ENCODE data around the gene ZNF107. TPM values are rescaled to one million over a fixed set of nuclear protein-coding genes. Genes with fewer than 3 reads are reported as not detected.

The ZNF107 gene
- total and polyA plus RNA-seq, 4 donors, result 0.60 to 4.9 (median 1.4) TPM

- no peaks in the 10 kb centered on the region for H3K4me1 ChIP-seq (ENCODE audit: control insufficient read depth in 4 of 4, insufficient read depth in 4 of 4, low read length in 3 of 4)
- no peak for TF ChIP-seq HNF4G (IDR thresholded peaks at IDR 0.05)
- TF ChIP-seq FOXA1 (IDR thresholded peaks at IDR 0.05), result no peak
- TF ChIP-seq GABPA (IDR thresholded peaks at IDR 0.05 in 1 of 2, conservative IDR thresholded peaks at IDR 0.05 in 1 of 2), result no peak
- TF ChIP-seq SP1 (IDR thresholded peaks at IDR 0.05), result no peak
- TF ChIP-seq NR2F2 (IDR thresholded peaks at IDR 0.05), result no peak
- TF ChIP-seq ATF3 (IDR thresholded peaks at IDR 0.05), result no peak
- TF ChIP-seq HNF4A (conservative IDR thresholded peaks at IDR 0.05), result no peak
- no peak for TF ChIP-seq REST (IDR thresholded peaks at IDR 0.05)
- no peak for TF ChIP-seq TAF1 (conservative IDR thresholded peaks at IDR 0.05)
- no peak for TF ChIP-seq ZBTB33 (IDR thresholded peaks at IDR 0.05)
- TF ChIP-seq YY1 (IDR thresholded peaks at IDR 0.05), result no peak
- TF ChIP-seq RAD21 (IDR thresholded peaks at IDR 0.05), result no peak
- no peak for TF ChIP-seq JUND (IDR thresholded peaks at IDR 0.05)
- TF ChIP-seq, protein P1, sequence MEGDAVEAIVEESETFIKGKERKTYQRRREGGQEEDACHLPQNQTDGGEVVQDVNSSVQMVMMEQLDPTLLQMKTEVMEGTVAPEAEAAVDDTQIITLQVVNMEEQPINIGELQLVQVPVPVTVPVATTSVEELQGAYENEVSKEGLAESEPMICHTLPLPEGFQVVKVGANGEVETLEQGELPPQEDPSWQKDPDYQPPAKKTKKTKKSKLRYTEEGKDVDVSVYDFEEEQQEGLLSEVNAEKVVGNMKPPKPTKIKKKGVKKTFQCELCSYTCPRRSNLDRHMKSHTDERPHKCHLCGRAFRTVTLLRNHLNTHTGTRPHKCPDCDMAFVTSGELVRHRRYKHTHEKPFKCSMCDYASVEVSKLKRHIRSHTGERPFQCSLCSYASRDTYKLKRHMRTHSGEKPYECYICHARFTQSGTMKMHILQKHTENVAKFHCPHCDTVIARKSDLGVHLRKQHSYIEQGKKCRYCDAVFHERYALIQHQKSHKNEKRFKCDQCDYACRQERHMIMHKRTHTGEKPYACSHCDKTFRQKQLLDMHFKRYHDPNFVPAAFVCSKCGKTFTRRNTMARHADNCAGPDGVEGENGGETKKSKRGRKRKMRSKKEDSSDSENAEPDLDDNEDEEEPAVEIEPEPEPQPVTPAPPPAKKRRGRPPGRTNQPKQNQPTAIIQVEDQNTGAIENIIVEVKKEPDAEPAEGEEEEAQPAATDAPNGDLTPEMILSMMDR (IDR thresholded peaks at IDR 0.05; ENCODE audit: low read depth, low read length, missing input control), result no peak
- WGBS, result 91% methylated on average over 1 of the region's 1 CpG
- no peak overlapping the region for H3K9ac ChIP-seq (ENCODE audit: low read depth in 1 of 2, low read length in 2 of 2)
- H3K9me3 ChIP-seq (ENCODE audit: control insufficient read depth in 4 of 4, low read length in 3 of 4), result no peaks in the 10 kb centered on the region
- no peak overlapping the region for H3K4me3 ChIP-seq (ENCODE audit: low read depth in 1 of 3, low read length in 3 of 3)
- no peak overlapping the region for H3K27ac ChIP-seq (ENCODE audit: low read depth in 1 of 2, low read length in 2 of 2)
- H3K36me3 ChIP-seq (ENCODE audit: control insufficient read depth in 4 of 4, insufficient read depth in 3 of 4, low read depth in 1 of 4, low read length in 3 of 4), result no peaks in the 10 kb centered on the region
- H3K27me3 ChIP-seq (ENCODE audit: control insufficient read depth in 4 of 4, insufficient read depth in 4 of 4, low read length in 3 of 4), result no peaks in the 10 kb centered on the region
- DNase-seq (ENCODE audit: low spot score), result no peak
These were observed 14.7 kb upstream of the ZNF107 start for GRCh38 chr7:64651203-64651602.

- Histone ChIP-seq H3K36me3 (ENCODE audit: control insufficient read depth in 4 of 4, insufficient read depth in 3 of 4, low read depth in 1 of 4, low read length in 3 of 4) (no peaks in the 10 kb centered on the region), H3K9me3 (ENCODE audit: control insufficient read depth in 4 of 4, low read length in 3 of 4) (no peaks in the 10 kb centered on the region), H3K4me1 (ENCODE audit: control insufficient read depth in 4 of 4, insufficient read depth in 4 of 4, low read length in 3 of 4) (no peaks in the 10 kb centered on the region), H3K27ac (ENCODE audit: low read depth in 1 of 2, low read length in 2 of 2) (no peak overlapping the region), H3K9ac (ENCODE audit: low read depth in 1 of 2, low read length in 2 of 2) (no peak overlapping the region), H3K4me3 (ENCODE audit: low read depth in 1 of 3, low read length in 3 of 3) (no peak overlapping the region), H3K27me3 (ENCODE audit: control insufficient read depth in 4 of 4, insufficient read depth in 4 of 4, low read length in 3 of 4) (no peaks in the 10 kb centered on the region)
- WGBS, result 80% methylated on average over 4 of the region's 4 CpGs
- no peak for DNase-seq (ENCODE audit: low spot score)
- TF ChIP-seq ZBTB33 (IDR thresholded peaks at IDR 0.05), result no peak
- TF ChIP-seq, protein P2, sequence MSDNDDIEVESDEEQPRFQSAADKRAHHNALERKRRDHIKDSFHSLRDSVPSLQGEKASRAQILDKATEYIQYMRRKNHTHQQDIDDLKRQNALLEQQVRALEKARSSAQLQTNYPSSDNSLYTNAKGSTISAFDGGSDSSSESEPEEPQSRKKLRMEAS (IDR thresholded peaks at IDR 0.05), result no peak
- TF ChIP-seq GABPA (IDR thresholded peaks at IDR 0.05 in 1 of 2, conservative IDR thresholded peaks at IDR 0.05 in 1 of 2), result no peak
- no peak for TF ChIP-seq ATF3 (IDR thresholded peaks at IDR 0.05)
- no peak for TF ChIP-seq TAF1 (conservative IDR thresholded peaks at IDR 0.05)
- TF ChIP-seq, protein P1 (IDR thresholded peaks at IDR 0.05; ENCODE audit: low read depth, low read length, missing input control), result no peak
- no peak for TF ChIP-seq SP1 (IDR thresholded peaks at IDR 0.05)
- TF ChIP-seq HNF4A (conservative IDR thresholded peaks at IDR 0.05), result no peak
- TF ChIP-seq FOXA1 (IDR thresholded peaks at IDR 0.05), result no peak
- no peak for TF ChIP-seq RAD21 (IDR thresholded peaks at IDR 0.05)
- TF ChIP-seq JUND (IDR thresholded peaks at IDR 0.05), result no peak
- TF ChIP-seq NR2F2 (IDR thresholded peaks at IDR 0.05), result no peak
These were observed 14.2 kb upstream of the ZNF107 start for GRCh38 chr7:64651632-64652165.

All from liver (tissue), 9 donors.